Mesenchymal stem cell (in vitro differentiated cells and primary cell): ENCODE results near the gene ADARB2.

Source experiments
- DNase-seq: peaks from one replicate; pipeline ENCODE4 v3.0.0-alpha.2; 2013
- H2AFZ ChIP-seq: one replicate; pipeline ENCODE4 v1.6.1; 2013; ENCODE audit warnings: low read depth, mild to moderate bottlenecking, control low read depth, inconsistent platforms, low read length, moderate library complexity
- H2AK5ac ChIP-seq: 2 replicates; pipeline ENCODE4 v1.6.1; 2013; ENCODE audit warnings: low read length, moderate library complexity, mild to moderate bottlenecking, inconsistent platforms; ENCODE audit not compliant: severe bottlenecking
- H2BK120ac ChIP-seq: one replicate; pipeline ENCODE4 v1.6.1; 2013; ENCODE audit warnings: low read depth, mild to moderate bottlenecking, inconsistent platforms, low read length, moderate library complexity
- H2BK12ac ChIP-seq, 2 experiments: one replicate each; pipeline ENCODE4 v1.6.1; 2013; ENCODE audit warnings: inconsistent platforms in 2 of 2, low read length in 2 of 2, mild to moderate bottlenecking in 2 of 2, moderate library complexity in 2 of 2, control low read depth in 1 of 2
- H2BK15ac ChIP-seq: one replicate; pipeline ENCODE4 v1.6.1; 2013; ENCODE audit warnings: mild to moderate bottlenecking, low read depth, inconsistent platforms; ENCODE audit not compliant: poor library complexity, severe bottlenecking
- H2BK5ac ChIP-seq: 2 replicates; pipeline ENCODE4 v1.6.1; 2013; ENCODE audit warnings: low read depth, mild to moderate bottlenecking, low read length, control low read depth, inconsistent platforms; ENCODE audit not compliant: poor library complexity, severe bottlenecking
- H3K14ac ChIP-seq, 2 experiments: one replicate each; pipeline ENCODE4 v1.6.1; 2013; ENCODE audit warnings: inconsistent platforms in 2 of 2, low read length in 2 of 2, control low read depth in 1 of 2, mild to moderate bottlenecking in 1 of 2, moderate library complexity in 1 of 2
- H3K18ac ChIP-seq, 2 experiments: one replicate each; pipeline ENCODE4 v1.6.1; 2013; ENCODE audit warnings: inconsistent platforms in 2 of 2, low read length in 2 of 2, control low read depth in 1 of 2, low read depth in 1 of 2, mild to moderate bottlenecking in 1 of 2
- H3K23ac ChIP-seq, 2 experiments: one replicate each; pipeline ENCODE4 v1.6.1; 2013; ENCODE audit warnings: inconsistent platforms in 2 of 2, low read length in 2 of 2, mild to moderate bottlenecking in 2 of 2, moderate library complexity in 2 of 2, control low read depth in 1 of 2
- H3K27ac ChIP-seq: 2 replicates; pipeline ENCODE4 v1.5.1; 2013; ENCODE audit warnings: mild to moderate bottlenecking, moderate library complexity, low read length, control low read depth, inconsistent platforms; ENCODE audit not compliant: poor library complexity, severe bottlenecking
- H3K27me3 ChIP-seq, 2 experiments: 2 replicates each; pipeline versions ENCODE4 v1.6.1 to v1.7.0; 2013; ENCODE audit warnings: low read length in 2 of 2, mild to moderate bottlenecking in 2 of 2, moderate library complexity in 2 of 2, control low read depth in 1 of 2, inconsistent platforms in 1 of 2; ENCODE audit not compliant: control insufficient read depth in 1 of 2, insufficient read depth in 1 of 2
- H3K36me3 ChIP-seq, 2 experiments: 2 replicates each; pipeline versions ENCODE4 v1.6.1 to v1.7.0; 2013; ENCODE audit warnings: low read length in 2 of 2, control low read depth in 1 of 2, inconsistent platforms in 1 of 2, low read depth in 1 of 2, mild to moderate bottlenecking in 1 of 2; ENCODE audit not compliant: insufficient read depth in 2 of 2, control insufficient read depth in 1 of 2
- H3K4ac ChIP-seq, 2 experiments: one replicate each; pipeline ENCODE4 v1.6.1; 2013; ENCODE audit warnings: inconsistent platforms in 2 of 2, low read length in 2 of 2, mild to moderate bottlenecking in 2 of 2, moderate library complexity in 2 of 2, control low read depth in 1 of 2, low read depth in 1 of 2
- H3K4me1 ChIP-seq: 2 replicates; pipeline ENCODE4 v1.6.1; 2013; ENCODE audit warnings: low read depth, low read length, control low read depth; ENCODE audit not compliant: control insufficient read depth, insufficient read depth
- H3K4me2 ChIP-seq: 2 replicates; pipeline ENCODE4 v1.6.1; 2013; ENCODE audit warnings: low read length, mild to moderate bottlenecking, inconsistent platforms; ENCODE audit not compliant: poor library complexity, severe bottlenecking
- H3K4me3 ChIP-seq, 2 experiments: 2 replicates each; pipeline versions ENCODE4 v1.5.1 to v1.7.0; 2013; ENCODE audit warnings: low read length in 2 of 2, mild to moderate bottlenecking in 2 of 2, control low read depth in 1 of 2, low read depth in 1 of 2; ENCODE audit not compliant: insufficient read depth in 1 of 2
- H3K79me1 ChIP-seq: replicated peaks from 2 replicates; pipeline ENCODE4 v1.6.1; 2013; ENCODE audit warnings: mild to moderate bottlenecking, control low read depth, low read length, inconsistent platforms; ENCODE audit not compliant: poor library complexity, severe bottlenecking
- H3K9ac ChIP-seq: 2 replicates; pipeline ENCODE4 v1.7.0; 2013; ENCODE audit warnings: mild to moderate bottlenecking, low read length, moderate library complexity
- H3K9me3 ChIP-seq: 2 replicates; pipeline ENCODE4 v1.7.0; 2013; ENCODE audit warnings: mild to moderate bottlenecking, low read length; ENCODE audit not compliant: control insufficient read depth
- H4K8ac ChIP-seq: one replicate; pipeline ENCODE4 v1.6.1; 2013; ENCODE audit warnings: inconsistent platforms, mild to moderate bottlenecking, low read length, moderate library complexity
- H4K91ac ChIP-seq: one replicate; pipeline ENCODE4 v1.6.1; 2013; ENCODE audit warnings: mild to moderate bottlenecking, low read length, inconsistent platforms
- WGBS: methylation state at CpG from one replicate; pipeline ENCODE4 v1.1.7; 2013; ENCODE audit warnings: mixed read lengths; 5-methylcytosine and 5-hydroxymethylcytosine counted together

ADARB2 gene

DNA sequence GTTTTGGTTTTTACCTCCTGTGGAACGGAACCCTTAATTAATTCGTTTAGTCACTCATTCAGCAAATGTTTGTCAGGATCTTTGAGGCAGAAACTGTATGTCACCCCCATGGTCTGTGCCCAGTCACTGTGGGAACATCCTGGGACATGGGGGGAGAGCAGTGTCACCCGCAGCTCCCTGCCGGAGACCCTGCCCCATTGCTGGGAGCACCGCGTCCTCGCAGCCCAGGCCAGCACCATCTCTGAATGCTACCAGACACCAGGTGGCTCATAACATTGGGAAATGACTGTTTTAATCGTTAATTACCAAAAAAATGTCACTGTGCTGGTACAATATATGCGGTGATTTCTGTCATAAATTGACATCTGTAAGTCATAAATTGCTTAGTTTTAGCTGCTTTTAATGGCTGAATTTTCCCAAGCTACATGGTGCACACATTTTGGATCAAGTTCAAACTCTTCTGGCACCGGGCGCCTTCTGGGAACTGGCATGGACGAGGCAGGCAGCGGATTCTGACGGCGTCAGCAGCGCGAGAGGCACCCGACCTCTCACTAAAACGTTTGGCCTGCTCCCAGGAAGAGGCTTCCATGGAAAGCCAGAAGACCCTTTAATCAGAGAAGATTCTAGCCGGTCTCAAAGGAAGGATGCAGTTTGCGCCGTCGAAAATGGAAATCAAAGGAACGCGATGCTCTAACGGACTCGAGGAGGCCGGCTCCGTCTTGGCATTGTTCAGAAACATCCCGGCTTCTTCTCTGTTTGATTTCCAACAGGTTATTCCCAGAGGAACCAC is 184.2 kb downstream of the ADARB2 start:
- Histone ChIP-seq H2BK5ac (no peak overlapping the region), H3K79me1 (no peaks in the 10 kb centered on the region), H3K4ac (no peak overlapping the region), H2BK15ac (no peak overlapping the region), H3K4me1 (no peaks in the 10 kb centered on the region), H4K91ac (no peak overlapping the region), H2AK5ac (no peak overlapping the region), H3K9me3 (peaks cover under 1% of the 10 kb centered on the region), H2AFZ (no peak overlapping the region), H3K27me3 (no peaks in the 10 kb centered on the region), H3K9ac (no peak overlapping the region), H3K23ac (no peak overlapping the region), H3K27ac (no peak overlapping the region), H3K36me3 (no peaks in the 10 kb centered on the region), H3K14ac (no peak overlapping the region), H4K8ac (no peak overlapping the region), H3K18ac (no peak overlapping the region), H3K4me3 (no peak overlapping the region), H2BK120ac (no peak overlapping the region), H2BK12ac (no peak overlapping the region), H3K4me2 (no peak overlapping the region)
- no peak for DNase-seq
- 84% methylated on average over 28 of the region's 30 CpGs for WGBS

GRCh38 chr10:1552406-1552805 is 184.9 kb downstream of the ADARB2 start:
- H3K27ac ChIP-seq = no peak overlapping the region
- no peak overlapping the region for H4K8ac ChIP-seq
- DNase-seq = no peak
- no peak overlapping the region for H2BK120ac ChIP-seq
- H3K4me3 ChIP-seq = no peak overlapping the region
- H2AK5ac ChIP-seq = no peak overlapping the region
- WGBS = 64% methylated on average over 9 of the region's 9 CpGs
- H2BK15ac ChIP-seq = no peak overlapping the region
- H2AFZ ChIP-seq = no peak overlapping the region
- no peak overlapping the region for H3K9ac ChIP-seq
- H3K4me1 ChIP-seq = no peaks in the 10 kb centered on the region
- H3K79me1 ChIP-seq = no peaks in the 10 kb centered on the region
- no peaks in the 10 kb centered on the region for H3K27me3 ChIP-seq
- no peak overlapping the region for H4K91ac ChIP-seq
- H3K23ac ChIP-seq = no peak overlapping the region
- no peak overlapping the region for H2BK12ac ChIP-seq
- no peak overlapping the region for H3K4ac ChIP-seq
- peaks cover 3% of the 10 kb centered on the region for H3K9me3 ChIP-seq
- H3K4me2 ChIP-seq = no peak overlapping the region
- no peaks in the 10 kb centered on the region for H3K36me3 ChIP-seq
- H3K18ac ChIP-seq = no peak overlapping the region
- H3K14ac ChIP-seq = no peak overlapping the region
- H2BK5ac ChIP-seq = no peak overlapping the region

GRCh38 chr10:1551636-1552338 is 185.5 kb downstream of the ADARB2 start:
- no peaks in the 10 kb centered on the region for H3K36me3 ChIP-seq
- 87% methylated on average over 18 of the region's 18 CpGs for WGBS
- no peak for DNase-seq

DNA sequence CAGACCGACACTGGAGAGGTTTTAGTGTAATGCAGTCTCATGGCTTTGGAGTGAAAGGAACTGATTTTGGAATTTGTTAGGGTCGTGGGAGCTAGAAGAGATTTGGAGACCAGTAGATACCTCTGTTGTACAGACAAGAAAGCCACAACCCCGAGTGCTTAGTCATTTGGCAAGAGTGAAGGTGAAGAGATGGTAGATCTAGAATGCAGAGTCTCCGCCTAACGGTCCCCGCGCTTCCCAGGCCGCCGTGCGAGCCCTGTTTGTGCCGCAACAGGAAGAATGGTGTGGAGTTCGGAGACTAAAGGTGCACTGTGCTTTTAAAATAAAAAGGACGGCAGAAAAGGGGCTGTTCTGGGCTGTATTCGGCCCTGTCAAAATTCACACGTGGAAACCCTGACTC is 186.7 kb downstream of the ADARB2 start:
- Histone ChIP-seq H3K9ac (no peak overlapping the region), H4K8ac (no peak overlapping the region), H3K23ac (no peak overlapping the region), H3K14ac (no peak overlapping the region), H2BK15ac (no peak overlapping the region), H3K36me3 (no peaks in the 10 kb centered on the region), H3K4me3 (no peak overlapping the region), H3K27ac (no peak overlapping the region), H2AK5ac (no peak overlapping the region), H3K4ac (no peak overlapping the region), H3K9me3 (peaks cover 3% of the 10 kb centered on the region), H2BK120ac (no peak overlapping the region), H3K18ac (no peak overlapping the region), H3K4me2 (no peak overlapping the region), H4K91ac (no peak overlapping the region), H3K27me3 (no peaks in the 10 kb centered on the region), H3K4me1 (no peaks in the 10 kb centered on the region), H3K79me1 (no peaks in the 10 kb centered on the region), H2BK12ac (no peak overlapping the region), H2AFZ (no peak overlapping the region), H2BK5ac (no peak overlapping the region)
- no peak for DNase-seq
- WGBS = 82% methylated on average over 15 of the region's 15 CpGs

More at GRCh38 chr10:1551636-1552338, 185.5 kb downstream of the ADARB2 start:
- no peak overlapping the region for H3K23ac ChIP-seq
- no peak overlapping the region for H4K8ac ChIP-seq
- no peak overlapping the region for H3K14ac ChIP-seq
- no peak overlapping the region for H3K27ac ChIP-seq
- H3K9me3 ChIP-seq = peaks cover 3% of the 10 kb centered on the region
- no peak overlapping the region for H3K18ac ChIP-seq
- H2BK120ac ChIP-seq = no peak overlapping the region
- H2AFZ ChIP-seq = no peak overlapping the region
- H2BK5ac ChIP-seq = no peak overlapping the region
- H3K4me3 ChIP-seq = no peak overlapping the region
- H2BK12ac ChIP-seq = no peak overlapping the region
- no peak overlapping the region for H2AK5ac ChIP-seq
- H3K4me1 ChIP-seq = no peaks in the 10 kb centered on the region
- H4K91ac ChIP-seq = no peak overlapping the region
- H2BK15ac ChIP-seq = no peak overlapping the region
- H3K9ac ChIP-seq = no peak overlapping the region
- no peaks in the 10 kb centered on the region for H3K79me1 ChIP-seq
- H3K27me3 ChIP-seq = no peaks in the 10 kb centered on the region
- H3K4ac ChIP-seq = no peak overlapping the region
- H3K4me2 ChIP-seq = no peak overlapping the region
